T-cell (primary cell): ENCODE results near the gene PADI3. TPM values are rescaled to one million over a fixed set of nuclear protein-coding genes. Genes with fewer than 3 reads are reported as not detected.
"Not testable (repeated sequence)": the region's sequence is repeated elsewhere in the genome, so short reads cannot be mapped to it uniquely, and the experiment has no call there.

Source experiments
- ATAC-seq, 4 experiments: fragments of 200-7000 bp in 3 of 4; fragments of 150-1000 bp in 1 of 4; cut with Tn5 transposase; replicated peaks in 1 of 4; 1 replicate in 3 of 4; 2 replicates in 1 of 4; pipeline ENCODE4 v1.10.0; 2021; ENCODE audit warnings: moderate library complexity in 3 of 4, mild to moderate bottlenecking in 2 of 4, moderate number of reproducible peaks in 1 of 4
- CTCF ChIA-PET, 2 donors: fragments of 300-600 bp; sonication (Branson Sonifier 250); formaldehyde crosslinking; loops; one replicate each; lab custom pipeline; 2022; ENCODE audit warnings: antibody characterized with exemption in 2 of 2; lab: Charles Lee
- POLR2A ChIA-PET, 2 donors: fragments of 300-600 bp; sonication (Branson Sonifier 250); formaldehyde crosslinking; loops; one replicate each; lab custom pipeline; 2022; ENCODE audit warnings: antibody characterized with exemption in 2 of 2; lab: Charles Lee
- DNase-seq, 35 experiments: peaks; one replicate each; pipeline versions ENCODE4 v3.0.0 to v3.0.0-alpha.2; 2013 to 2023
- H3K27ac ChIP-seq: one replicate; pipeline ENCODE4 v1.5.1; 2013; ENCODE audit warnings: low read length
- H3K27me3 ChIP-seq, 2 experiments: replicated peaks in 1 of 2; 1 replicate in 1 of 2; 2 replicates in 1 of 2; pipeline versions ENCODE4 v1.6.1 to v1.7.0; 2013; ENCODE audit warnings: low read length in 1 of 2, mixed read lengths in 1 of 2; ENCODE audit not compliant: control insufficient read depth in 2 of 2, insufficient read depth in 2 of 2; ENCODE audit errors: extremely low read depth in 1 of 2
- H3K36me3 ChIP-seq, 2 donors: 1 replicate in 1 of 2; 2 replicates in 1 of 2; pipeline versions ENCODE4 v1.6.1 to v1.7.0; 2013; ENCODE audit warnings: low read length in 1 of 2; ENCODE audit not compliant: control insufficient read depth in 2 of 2, insufficient read depth in 1 of 2; ENCODE audit errors: extremely low read depth in 1 of 2
- H3K4me1 ChIP-seq, 2 experiments: 1 replicate in 1 of 2; 2 replicates in 1 of 2; pipeline versions ENCODE4 v1.6.1 to v1.7.0; 2013; ENCODE audit warnings: low read length in 2 of 2, mixed read lengths in 1 of 2; ENCODE audit not compliant: insufficient read depth in 2 of 2, control insufficient read depth in 1 of 2; ENCODE audit errors: extremely low read depth in 1 of 2
- H3K4me3 ChIP-seq, 2 donors: 1 replicate in 1 of 2; 2 replicates in 1 of 2; pipeline versions ENCODE4 v1.5.1 to v1.7.0; 2013; ENCODE audit warnings: mild to moderate bottlenecking in 2 of 2, low read length in 1 of 2, moderate library complexity in 1 of 2; ENCODE audit not compliant: control insufficient read depth in 1 of 2; ENCODE audit errors: extremely low read depth in 1 of 2
- H3K9me3 ChIP-seq: 2 replicates; pipeline ENCODE4 v1.7.0; 2013
- H3K27ac Mint-ChIP-seq, 2 donors: one replicate each; pipeline ENCODE4 v1.8.0; 2020 to 2021; ENCODE audit warnings: mild to moderate bottlenecking in 2 of 2, mixed read lengths in 2 of 2
- H3K27me3 Mint-ChIP-seq, 2 donors: one replicate each; pipeline ENCODE4 v1.8.0; 2021 to 2022; ENCODE audit warnings: mixed read lengths in 2 of 2
- H3K36me3 Mint-ChIP-seq: one replicate; pipeline ENCODE4 v1.8.0; 2021; ENCODE audit warnings: mixed read lengths
- H3K4me1 Mint-ChIP-seq, 3 donors: one replicate each; pipeline ENCODE4 v1.8.0; 2020 to 2022; ENCODE audit warnings: mixed read lengths in 3 of 3, mild to moderate bottlenecking in 1 of 3
- H3K4me3 Mint-ChIP-seq, 3 donors: one replicate each; pipeline ENCODE4 v1.8.0; 2020 to 2022; ENCODE audit warnings: mild to moderate bottlenecking in 3 of 3, mixed read lengths in 3 of 3, moderate library complexity in 3 of 3
- H3K9me3 Mint-ChIP-seq, 3 donors: one replicate each; pipeline ENCODE4 v1.8.0; 2020 to 2022; ENCODE audit warnings: mixed read lengths in 3 of 3
- WGBS: methylation state at CpG from one replicate; pipeline ENCODE4 v1.1.5; 2013; ENCODE audit warnings: missing lambda C conversion rate; ENCODE audit not compliant: insufficient coverage; 5-methylcytosine and 5-hydroxymethylcytosine counted together
- total RNA-seq, 35 experiments: library from RNA in 6 of 35; stranded (reverse) in 6 of 35; fragments of 120-200 nt in 1 of 35; gene quantifications; one replicate each; pipeline versions ENCODE4 v1.2.1 to v1.2.4 and lab custom pipeline; 2013 to 2026

Gene PADI3
- total RNA-seq, 5 donors from 2014 or later (not counting 1 experiment from before 2014, with no cell fraction given): not detected

- Mint-ChIP-seq H3K27ac (no peak overlapping the region), H3K9me3 (no peaks in the 10 kb centered on the region), H3K36me3 (no peaks in the 10 kb centered on the region), H3K4me3 (no peak overlapping the region), H3K27me3 (no peaks in the 10 kb centered on the region), H3K4me1 (peaks cover 0 to 9% (median 3%) of the 10 kb centered on the region in 3 donors)
- H3K27me3 ChIP-seq: peaks cover 0 to 21% of the 10 kb centered on the region in 2 experiments
- no peak for ATAC-seq
- no peak overlapping the region for H3K4me3 ChIP-seq
- CTCF ChIA-PET: interaction anchor here (0.6 to 0.9 kb wide), 2 partner anchors 104 to 109 kb away, joined by 7 read pairs; no protein-coding TSS in a partner anchor
- POLR2A ChIA-PET: no interaction called here
- H3K4me1 ChIP-seq: no peaks in the 10 kb centered on the region
- no peak for DNase-seq
- no peaks in the 10 kb centered on the region for H3K36me3 ChIP-seq
- H3K9me3 ChIP-seq: no peaks in the 10 kb centered on the region
- no peak overlapping the region for H3K27ac ChIP-seq
- WGBS: no CpG with 5 or more reads among the region's 1 CpG
Observed at GRCh38 chr1:17234405-17234804, 14.5 kb upstream of the PADI3 start.

GRCh38 chr1:17235135-17235885, 13.6 kb upstream of the PADI3 start:
- ChIA-PET CTCF (interaction anchor here in 1 of 2 donors (0.6 to 0.9 kb wide), 2 partner anchors 108 to 109 kb away, joined by 7 to 8 read pairs; no protein-coding TSS in a partner anchor), POLR2A (no interaction called here)
- H3K4me3 ChIP-seq: no peak overlapping the region
- Mint-ChIP-seq H3K27me3 (no peaks in the 10 kb centered on the region), H3K27ac (no peak overlapping the region), H3K9me3 (no peaks in the 10 kb centered on the region), H3K36me3 (no peaks in the 10 kb centered on the region), H3K4me1 (peaks cover 0 to 9% (median 3%) of the 10 kb centered on the region in 3 donors), H3K4me3 (no peak overlapping the region)
- ATAC-seq (no peak), DNase-seq (no peak)
- peaks cover 0 to 21% of the 10 kb centered on the region in 2 experiments for H3K27me3 ChIP-seq
- WGBS: 78% methylated on average over 5 of the region's 9 CpGs
- H3K9me3 ChIP-seq: no peaks in the 10 kb centered on the region
- no peaks in the 10 kb centered on the region for H3K36me3 ChIP-seq
- no peaks in the 10 kb centered on the region for H3K4me1 ChIP-seq
- no peak overlapping the region for H3K27ac ChIP-seq

- H3K9me3 ChIP-seq: no peaks in the 10 kb centered on the region
- 13% methylated on average over 14 of the region's 18 CpGs for WGBS
- DNase-seq (peak; percentile 56 to 89 (median 81)), ATAC-seq (peak; percentile 71 to 83 (median 80))
- Mint-ChIP-seq H3K9me3 (no peaks in the 10 kb centered on the region), H3K4me3 (no peak overlapping the region), H3K4me1 (peaks cover 0 to 9% (median 3%) of the 10 kb centered on the region in 3 donors), H3K27ac (no peak overlapping the region), H3K27me3 (peaks cover 0 to 3% of the 10 kb centered on the region in 2 donors), H3K36me3 (no peaks in the 10 kb centered on the region)
- ChIA-PET CTCF (interaction anchor here (0.5 to 2.0 kb wide), 7 partner anchors 10 to 112 kb away, joined by 3 to 13 read pairs (median 4); no protein-coding TSS in a partner anchor), POLR2A (no interaction called here)
- H3K4me3 ChIP-seq: no peak overlapping the region
- no peaks in the 10 kb centered on the region for H3K4me1 ChIP-seq
- no peak overlapping the region for H3K27ac ChIP-seq
- H3K36me3 ChIP-seq: no peaks in the 10 kb centered on the region
- peaks cover 0 to 29% of the 10 kb centered on the region in 2 experiments for H3K27me3 ChIP-seq
Observed at GRCh38 chr1:17236779-17237560, 11.9 kb upstream of the PADI3 start.

DNA sequence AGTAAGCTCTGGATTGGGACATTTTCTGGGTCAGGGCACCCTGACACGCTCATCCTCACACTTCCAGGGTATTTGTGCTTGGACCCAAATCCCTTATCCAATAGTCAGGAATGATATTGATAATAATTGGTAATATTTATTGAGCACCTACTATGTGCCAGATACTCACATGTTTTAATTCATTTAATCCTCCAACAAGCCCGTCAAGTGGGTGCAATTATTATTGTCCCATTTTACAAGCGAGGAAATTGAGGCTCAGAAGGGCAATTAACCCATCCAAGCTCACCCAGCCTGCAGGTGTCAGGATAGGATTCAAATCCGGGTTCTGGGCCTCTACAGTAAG, 11.4 kb upstream of the PADI3 start:
- no peak overlapping the region for H3K4me3 Mint-ChIP-seq

GRCh38 chr1:17239420-17239819, 9.5 kb upstream of the PADI3 start:
- peaks cover 0 to 3% of the 10 kb centered on the region in 2 donors for H3K27me3 Mint-ChIP-seq
- H3K9me3 ChIP-seq: no peaks in the 10 kb centered on the region
- peaks cover 0 to 36% of the 10 kb centered on the region in 2 experiments for H3K27me3 ChIP-seq
- H3K36me3 ChIP-seq: no peaks in the 10 kb centered on the region
- no peak overlapping the region for H3K4me3 ChIP-seq
- peaks cover 0 to 9% (median 3%) of the 10 kb centered on the region in 3 donors for H3K4me1 Mint-ChIP-seq
- ChIA-PET POLR2A (no interaction called here), CTCF (interaction anchor here (0.6 to 0.9 kb wide), 2 partner anchors 113 to 114 kb away, joined by 3 to 5 read pairs; no protein-coding TSS in a partner anchor)
- no peaks in the 10 kb centered on the region for H3K4me1 ChIP-seq
- no peaks in the 10 kb centered on the region for H3K36me3 Mint-ChIP-seq
- DNase-seq: peak in 1 of 35 experiments; percentile 11
- no peaks in the 10 kb centered on the region for H3K9me3 Mint-ChIP-seq
- 70% methylated on average over 1 of the region's 1 CpG for WGBS
- H3K27ac Mint-ChIP-seq: no peak overlapping the region
- no peak overlapping the region for H3K27ac ChIP-seq
- ATAC-seq: no peak
- no peak overlapping the region for H3K4me3 Mint-ChIP-seq

More for the DNA sequence above, 11.4 kb upstream of the PADI3 start:
- H3K9me3 ChIP-seq: no peaks in the 10 kb centered on the region
- no peak overlapping the region for H3K27ac ChIP-seq
- no peak overlapping the region for H3K4me3 ChIP-seq
- no peaks in the 10 kb centered on the region for H3K9me3 Mint-ChIP-seq
- POLR2A ChIA-PET: no interaction called here
- H3K36me3 ChIP-seq: no peaks in the 10 kb centered on the region
- H3K27me3 Mint-ChIP-seq: peaks cover 0 to 3% of the 10 kb centered on the region in 2 donors
- H3K4me1 ChIP-seq: no peaks in the 10 kb centered on the region
- peaks cover 0 to 9% (median 3%) of the 10 kb centered on the region in 3 donors for H3K4me1 Mint-ChIP-seq
- ATAC-seq: no peak
- peaks cover 0 to 32% of the 10 kb centered on the region in 2 experiments for H3K27me3 ChIP-seq
- CTCF ChIA-PET: interaction anchor here (0.6 to 2.0 kb wide), 6 partner anchors 9 to 150 kb away, joined by 3 to 13 read pairs (median 4); no protein-coding TSS in a partner anchor
- no peak overlapping the region for H3K27ac Mint-ChIP-seq
- 63% methylated on average over 2 of the region's 4 CpGs for WGBS
- no peaks in the 10 kb centered on the region for H3K36me3 Mint-ChIP-seq
- DNase-seq: no peak

DNA sequence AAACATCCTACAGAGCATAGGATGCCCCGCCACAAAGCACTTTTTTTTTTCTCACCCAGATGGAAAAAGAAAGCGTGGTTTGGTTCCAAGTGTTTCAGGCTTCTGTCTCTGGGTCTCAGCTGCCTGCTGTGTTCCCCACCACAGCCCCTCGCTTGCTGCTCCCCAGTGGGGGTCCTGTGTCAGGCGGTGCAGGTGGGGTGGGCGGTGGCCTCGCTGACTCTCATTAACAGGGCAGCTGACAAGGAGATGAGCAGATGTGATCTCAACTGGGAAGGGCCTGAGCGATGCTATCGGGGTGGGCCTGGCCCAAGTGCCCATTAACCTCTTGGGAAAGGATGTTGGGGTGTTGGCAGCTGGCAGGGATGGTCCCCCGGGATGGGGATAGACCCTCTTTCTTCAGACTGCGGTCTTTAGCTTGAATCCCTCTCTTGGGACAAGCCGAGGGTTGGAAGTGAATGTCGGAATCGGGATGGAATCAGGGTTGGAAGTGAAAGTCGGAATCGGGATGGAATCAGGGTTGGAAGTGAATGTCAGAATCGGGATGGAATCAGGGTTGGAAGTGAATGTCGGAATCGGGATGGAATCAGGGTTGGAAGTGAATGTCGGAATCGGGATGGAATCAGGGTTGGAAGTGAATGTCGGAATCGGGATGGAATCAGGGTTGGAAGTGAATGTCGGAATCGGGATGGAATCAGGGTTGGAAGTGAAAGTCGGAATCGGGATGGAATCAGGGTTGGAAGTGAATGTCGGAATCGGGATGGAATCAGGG, 7.7 kb upstream of the PADI3 start:
- CTCF ChIA-PET, POLR2A ChIA-PET, H3K27ac Mint-ChIP-seq, H3K9me3 ChIP-seq, ATAC-seq, H3K4me1 ChIP-seq, H3K36me3 Mint-ChIP-seq, H3K4me3 Mint-ChIP-seq, H3K27me3 Mint-ChIP-seq, H3K9me3 Mint-ChIP-seq, H3K27ac ChIP-seq, H3K36me3 ChIP-seq, H3K4me3 ChIP-seq, H3K4me1 Mint-ChIP-seq, DNase-seq: not testable (repeated sequence)
- WGBS: 52% methylated on average over 10 of the region's 28 CpGs
- peaks cover 0 to 31% of the 10 kb centered on the region in 2 experiments for H3K27me3 ChIP-seq
